K562 (cell line): ENCODE measurements around the gene MYH7. TPM values are rescaled to one million over a fixed set of nuclear protein-coding genes. Genes with fewer than 3 reads are reported as not detected.

ENCODE experiments used
- ATAC-seq: fragments of 200-7000 bp; cut with Tn5 transposase; 3 replicates; pipeline ENCODE4 v1.9.1; 2020; ENCODE audit warnings: moderate library complexity
- BruUV-seq: library from RNA; stranded (reverse); fragments of 400-500 nt; replicated peaks from 2 replicates; lab custom pipeline; 2021; lab: Mats Ljungman, UMichigan
- CTCF ChIA-PET: fragments of 300-600 bp; formaldehyde crosslinking; extraction: SDS; loops from one replicate; lab custom pipeline; 2021; ENCODE audit warnings: low intra/inter-chr PET ratio; lab: Yijun Ruan, JAX
- POLR2A ChIA-PET: fragments of 300-600, 350-650 bp; sonication (Branson Sonifier 250); formaldehyde crosslinking; extraction: SDS; loops from one replicate; lab custom pipeline; 2021; ENCODE audit warnings: antibody characterized with exemption, inconsistent platforms; lab: Yijun Ruan, JAX
- DNase-seq, 4 experiments: peaks; one replicate each; pipeline versions ENCODE4 v3.0.0 to v3.0.0-alpha.2; 2011 to 2018; ENCODE audit warnings: low spot score in 3 of 4, mixed read lengths in 3 of 4; ENCODE audit errors: extremely low read depth in 1 of 4
- FAIRE-seq: peaks from 2 replicates; lab custom pipeline; 2011; peaks lifted over from hg19 to GRCh38; lab: Jason Lieb, UNC
- H2AFZ ChIP-seq: 2 replicates; pipeline ENCODE4 v1.6.0; 2011; ENCODE audit warnings: low read depth, low read length, control low read depth, inconsistent platforms
- H3K27ac ChIP-seq: fragments of 200-600 bp; 3 replicates; pipeline ENCODE4 v1.8.0; 2011; ENCODE audit warnings: low read depth, mild to moderate bottlenecking, control low read depth, inconsistent platforms, low read length, moderate library complexity, mixed read lengths; ENCODE audit errors: extremely low read depth
- H3K27me3 ChIP-seq, 2 experiments: fragments of 300-600 bp in 1 of 2; 2 replicates in 1 of 2; 3 replicates in 1 of 2; pipeline versions ENCODE4 v1.6.0 to v1.8.0; 2011; ENCODE audit warnings: inconsistent platforms in 2 of 2, low read length in 2 of 2, mild to moderate bottlenecking in 1 of 2, mixed read lengths in 1 of 2, moderate library complexity in 1 of 2; ENCODE audit not compliant: control insufficient read depth in 2 of 2, insufficient read depth in 2 of 2
- H3K36me3 ChIP-seq: fragments of 300-600 bp; 3 replicates; pipeline ENCODE4 v1.8.0; 2011; ENCODE audit warnings: mild to moderate bottlenecking, low read length, inconsistent platforms; ENCODE audit not compliant: control insufficient read depth, insufficient read depth
- H3K4me1 ChIP-seq, 2 experiments: fragments of 200-600 bp in 1 of 2; replicated peaks in 1 of 2; 2 replicates in 1 of 2; 3 replicates in 1 of 2; pipeline versions ENCODE4 v1.5.1 to v1.8.0; 2011; ENCODE audit warnings: inconsistent platforms in 2 of 2, low read length in 2 of 2, mild to moderate bottlenecking in 1 of 2, mixed read lengths in 1 of 2, moderate library complexity in 1 of 2; ENCODE audit not compliant: control insufficient read depth in 2 of 2, insufficient read depth in 2 of 2
- H3K4me2 ChIP-seq: 2 replicates; pipeline ENCODE4 v1.6.1; 2011; ENCODE audit warnings: low read length, control low read depth, inconsistent platforms, mixed read lengths; ENCODE audit not compliant: insufficient read depth
- H3K4me3 ChIP-seq: fragments of 200-600 bp; sonication (generic), shearing (Covaris generic); 2 replicates; pipeline ENCODE4 v1.5.1; 2016; ENCODE audit warnings: control low read depth, inconsistent platforms
- H3K79me2 ChIP-seq: fragments of 200-600 bp; 3 replicates; pipeline ENCODE4 v1.8.0; 2011; ENCODE audit warnings: low read length, inconsistent platforms; ENCODE audit not compliant: control insufficient read depth, insufficient read depth
- H3K9ac ChIP-seq, 2 experiments: 2 replicates each; pipeline versions ENCODE4 v1.6.0 to v1.6.1; 2011; ENCODE audit warnings: low read depth in 2 of 2, low read length in 2 of 2, control low read depth in 1 of 2, inconsistent platforms in 1 of 2, mild to moderate bottlenecking in 1 of 2, mixed read lengths in 1 of 2; ENCODE audit not compliant: insufficient read depth in 1 of 2
- H3K9me1 ChIP-seq: one replicate; pipeline ENCODE4 v1.6.0; 2011; ENCODE audit warnings: inconsistent platforms, mild to moderate bottlenecking, low read length, moderate library complexity; ENCODE audit not compliant: control insufficient read depth, insufficient read depth
- H3K9me3 ChIP-seq: replicated peaks from 2 replicates; pipeline ENCODE4 v1.5.1; 2011; ENCODE audit warnings: low read depth, low read length, inconsistent platforms; ENCODE audit not compliant: control insufficient read depth, insufficient read depth
- H4K20me1 ChIP-seq: replicated peaks from 2 replicates; pipeline ENCODE4 v1.6.1; 2011; ENCODE audit warnings: low read length, inconsistent platforms, mixed read lengths; ENCODE audit not compliant: control insufficient read depth, insufficient read depth
- AFF1 ChIP-seq, 2 experiments: fragments of 450-650 bp; IDR thresholded peaks; 2 replicates each; pipeline ENCODE4 v1.6.1; 2018; ENCODE audit warnings: mild to moderate bottlenecking in 2 of 2, low read depth in 1 of 2; ENCODE audit not compliant: partially characterized antibody in 2 of 2
- FUS ChIP-seq: fragments of 200-400 bp; formaldehyde crosslinking; optimal IDR thresholded peaks from 2 replicates; pipeline ENCODE3; 2017; ENCODE audit warnings: low read depth, low read length
- GTF2F1 ChIP-seq: IDR thresholded peaks from 2 replicates; pipeline ENCODE4 v1.6.1; 2011; ENCODE audit warnings: low read depth, low read length, improper control_type of control experiment
- HDAC3 ChIP-seq: fragments of 450-650 bp; IDR thresholded peaks from 2 replicates; pipeline ENCODE4 v1.6.1; 2018; ENCODE audit warnings: borderline replicate concordance, mild to moderate bottlenecking, moderate library complexity; ENCODE audit not compliant: partially characterized antibody
- MEF2D ChIP-seq: conservative IDR thresholded peaks from 2 replicates; pipeline ENCODE4 v1.6.1; 2016; ENCODE audit warnings: low read depth, missing genetic modification characterization, missing compliant biosample characterization
- TEAD4 ChIP-seq, 2 experiments: sonication (generic) in 1 of 2; formaldehyde crosslinking in 1 of 2; IDR thresholded peaks; 2 replicates each; pipeline versions ENCODE4 v1.6.1 to v1.8.0; 2012 to 2022; ENCODE audit warnings: borderline replicate concordance in 1 of 2, inconsistent platforms in 1 of 2, low read length in 1 of 2, mild to moderate bottlenecking in 1 of 2, missing genetic modification reagents in 1 of 2
- TRIM24 ChIP-seq, 2 experiments: fragments of 450-650 bp; IDR thresholded peaks; 2 replicates each; pipeline ENCODE4 v1.6.1; 2016
- TSHZ1 ChIP-seq: fragments of 250-450 bp; sonication (Bioruptor Pico); IDR thresholded peaks from 2 replicates; pipeline ENCODE4 v1.4.0; 2020; ENCODE audit warnings: mild to moderate bottlenecking, moderate library complexity
- USF1 ChIP-seq: sonication (generic); formaldehyde crosslinking; IDR thresholded peaks from 2 replicates; pipeline ENCODE4 v1.9.0; 2022; ENCODE audit warnings: mild to moderate bottlenecking, missing genetic modification reagents
- ZNF174 ChIP-seq: fragments of 250-450 bp; sonication (Bioruptor Pico); IDR thresholded peaks from 2 replicates; pipeline ENCODE4 v1.4.0; 2020; ENCODE audit warnings: mild to moderate bottlenecking
- ZNF197 ChIP-seq: fragments of 200-800 bp; sonication (Bioruptor generic); IDR thresholded peaks from 2 replicates; pipeline ENCODE4 v1.6.1; 2016; ENCODE audit warnings: low read depth, missing genetic modification characterization, missing compliant biosample characterization
- ZNF780A ChIP-seq: fragments of 250-450 bp; sonication (Bioruptor Pico); IDR thresholded peaks from 2 replicates; pipeline ENCODE4 v1.5.0; 2021; ENCODE audit warnings: mild to moderate bottlenecking
- WGBS: fragments of 100-300 bp; shearing (Covaris generic); methylation state at CpG from one replicate; pipeline ENCODE4 v1.1.6; 2016; ENCODE audit warnings: low coverage, mixed read lengths; ENCODE audit not compliant: insufficient coverage; ENCODE audit errors: missing lambda C conversion rate; 5-methylcytosine and 5-hydroxymethylcytosine counted together
- in situ Hi-C: fragments of 300-500 bp; cut with MboI; formaldehyde crosslinking; loops from 4 replicates; pipeline ENCODE4 v1.15.0; 2018; ENCODE audit warnings: inconsistent platforms, mixed read lengths
- intact Hi-C: fragments of 100-400 bp; cut with micrococcal nuclease; formaldehyde crosslinking; loops from 2 replicates; pipeline ENCODE4 v1.14.2; 2022
- polyA plus RNA-seq, 8 experiments: library from polyadenylated mRNA; depleted of rRNA in 4 of 8; stranded (reverse) in 5 of 8; unstranded in 3 of 8; fragments of >200 nt; fragmentation: Nextera tagmentation in 2 of 8; fragmentation: Illumina TruSeq in 1 of 8; extraction: Ambion mirVana in 2 of 8; extraction: Trizol in 1 of 8; gene quantifications; 2 replicates each; pipeline versions ENCODE4 v1.2.1 to v1.2.3, GENCODE V29; 2011 to 2014; ENCODE audit warnings: inconsistent platforms in 1 of 8, missing spikeins in 1 of 8
- total RNA-seq, 7 experiments: library from RNA; depleted of rRNA in 6 of 7; stranded (reverse); fragments of >200 nt in 6 of 7; fragmentation: Illumina TruSeq in 2 of 7; extraction: Trizol in 2 of 7; gene quantifications; 2 replicates each; pipeline versions ENCODE4 v1.2.1 to v1.2.3, GENCODE V29; 2011 to 2021; ENCODE audit warnings: low replicate concordance in 1 of 7

The MYH7 gene
- total and polyA plus RNA-seq, 9 of the 15 experiments (the other 6 are each of a cell fraction or from before 2014, with no cell fraction given) = not detected

- no peak for TF ChIP-seq HDAC3
Observed at GRCh38 chr14:23478109-23478759, 42.8 kb upstream of the MYH7 start (continued).

GRCh38 chr14:23470947-23471346, 35.5 kb upstream of the MYH7 start:
- Histone ChIP-seq H3K9me1 (no peaks in the 10 kb centered on the region), H3K36me3 (peaks cover 51% of the 10 kb centered on the region), H3K27ac (no peak overlapping the region), H3K9ac (no peak overlapping the region), H4K20me1 (no peaks in the 10 kb centered on the region), H3K4me3 (no peak overlapping the region), H2AFZ (no peak overlapping the region), H3K4me1 (peaks cover 3 to 4% of the 10 kb centered on the region in 2 experiments; a peak in 2 of 5 replicates), H3K4me2 (no peak overlapping the region), H3K79me2 (peaks cover 18% of the 10 kb centered on the region), H3K9me3 (peaks cover 9% of the 10 kb centered on the region), H3K27me3 (no peaks in the 10 kb centered on the region)
- intact Hi-C loops = no loop called here
- FAIRE-seq (no peak), DNase-seq (no peak), ATAC-seq (no peak)
- in situ Hi-C loops = no loop called here
- WGBS = 92% methylated on average over 1 of the region's 1 CpG
- CTCF ChIA-PET = no interaction called here
- POLR2A ChIA-PET = no interaction called here
- BruUV-seq = no TSS peak
- no peak for TF ChIP-seq MEF2D
- TF ChIP-seq ZNF174 (CRISPR knock-in tag) = no peak
- TF ChIP-seq AFF1 (IDR thresholded peaks at IDR 0.05; ENCODE audit: low read depth in 1 of 2, partially characterized antibody in 2 of 2) = no peak
- TF ChIP-seq FUS = no peak
- no peak for TF ChIP-seq ZNF780A (CRISPR knock-in tag)
- TF ChIP-seq TRIM24 (IDR thresholded peaks at IDR 0.05) = no peak
- no peak for TF ChIP-seq USF1
- TF ChIP-seq ZNF197 (CRISPR knock-in tag) = no peak
- no peak for TF ChIP-seq TEAD4 (IDR thresholded peaks at IDR 0.05; ENCODE audit: low read length)
- TF ChIP-seq TEAD4 (CRISPR knock-in tag; IDR thresholded peaks at IDR 0.05; ENCODE audit: borderline replicate concordance) = no peak
- no peak for TF ChIP-seq TSHZ1
- no peak for TF ChIP-seq GTF2F1
